HL-60/S4 treated with retinoic acid at 250 ng/mL for 4 days and 3 days (cell line): ENCODE results near the gene GPR176.

ENCODE experiments used
- in situ Hi-C: fragments of 300-500 bp; cut with MboI; formaldehyde crosslinking; loops from 2 replicates; pipeline ENCODE4 v1.7.0; 2022; ENCODE audit warnings: low sequenced_read_pairs

Gene GPR176

DNA sequence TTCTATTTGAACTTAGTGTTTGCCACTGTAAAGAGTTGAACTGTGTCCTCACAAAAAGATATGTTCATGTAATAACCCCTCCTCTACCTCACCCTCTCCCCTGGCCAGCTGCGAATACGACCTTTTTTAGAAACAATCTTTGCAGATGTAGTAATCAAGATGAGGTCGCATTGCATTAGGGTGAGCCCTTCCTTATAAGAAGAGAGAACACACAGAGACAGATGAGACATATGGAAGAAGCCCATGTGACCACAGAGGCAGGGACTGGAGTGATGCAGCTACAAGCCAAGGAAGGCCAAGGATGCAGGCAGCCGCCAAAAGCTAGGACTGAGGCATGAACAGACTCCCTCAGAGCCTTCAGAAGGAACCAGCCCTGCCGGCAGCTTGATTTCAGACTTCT lies 27.6 kb downstream of the GPR176 start:
- in situ Hi-C loops, result no loop called here

- in situ Hi-C loops, result no loop called here
These were observed 29.4 kb downstream of the GPR176 start for GRCh38 chr15:39890621-39891020.

- in situ Hi-C loops, result no loop called here
These were observed 30.5 kb downstream of the GPR176 start for GRCh38 chr15:39889601-39890000.

DNA sequence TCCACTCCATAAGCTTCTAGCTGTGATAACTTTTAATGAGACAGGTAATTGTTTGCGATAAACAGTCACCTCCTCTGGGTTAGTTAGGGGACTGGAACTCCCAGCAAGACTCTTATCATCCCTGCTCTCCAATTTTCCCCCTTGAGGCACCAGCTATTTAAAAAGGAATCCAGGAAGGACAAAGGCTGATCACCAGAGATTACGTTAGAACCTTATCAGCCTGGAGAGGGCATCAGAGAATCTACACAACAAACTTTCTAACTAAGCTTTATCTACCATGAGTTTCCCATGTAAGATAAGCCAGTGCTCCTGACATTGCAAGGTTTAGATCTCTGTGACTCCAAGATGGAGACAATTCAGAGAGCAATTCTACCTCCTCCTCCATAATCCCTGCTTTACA lies 31.3 kb downstream of the GPR176 start:
- in situ Hi-C loops, result no loop called here

DNA sequence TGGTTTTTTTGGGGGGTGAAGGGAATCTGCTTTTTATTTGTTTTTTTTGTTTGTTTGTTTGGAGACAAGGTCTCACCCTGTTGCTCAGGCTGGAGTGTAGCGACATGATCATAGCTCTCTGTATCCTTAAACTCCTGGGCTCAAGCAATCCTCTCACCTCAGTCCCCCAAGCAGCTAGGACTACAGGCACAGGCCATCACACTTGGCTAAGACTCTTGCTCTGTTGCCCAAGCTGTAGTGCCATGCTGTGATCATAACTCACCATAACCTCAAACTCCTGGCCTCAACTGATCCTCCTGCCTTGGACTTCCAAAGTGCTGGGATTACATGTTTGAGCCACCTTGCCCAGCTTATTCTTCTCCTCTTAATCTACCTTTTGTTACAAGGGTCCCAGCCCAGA lies 31.8 kb downstream of the GPR176 start:
- in situ Hi-C loops, result no loop called here

DNA sequence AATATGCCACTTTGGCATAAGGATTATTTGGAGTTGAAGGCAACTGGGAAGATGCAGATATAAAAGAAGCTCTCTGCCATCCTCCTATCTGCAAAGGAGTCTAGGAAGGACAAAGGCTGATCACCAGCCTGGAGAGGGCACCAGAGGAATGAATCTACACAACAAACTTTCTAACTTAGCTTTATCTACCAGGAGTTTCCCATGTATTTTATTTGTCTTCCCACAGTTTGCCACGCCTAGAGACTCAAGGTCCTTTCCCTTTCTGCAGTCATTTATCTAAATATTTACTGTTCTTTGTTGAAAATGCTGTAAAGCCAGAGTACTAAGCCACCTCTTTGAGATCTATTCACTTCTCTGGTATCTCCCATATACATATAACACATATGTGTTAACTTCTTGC lies 32.2 kb downstream of the GPR176 start:
- in situ Hi-C loops, result no loop called here

DNA sequence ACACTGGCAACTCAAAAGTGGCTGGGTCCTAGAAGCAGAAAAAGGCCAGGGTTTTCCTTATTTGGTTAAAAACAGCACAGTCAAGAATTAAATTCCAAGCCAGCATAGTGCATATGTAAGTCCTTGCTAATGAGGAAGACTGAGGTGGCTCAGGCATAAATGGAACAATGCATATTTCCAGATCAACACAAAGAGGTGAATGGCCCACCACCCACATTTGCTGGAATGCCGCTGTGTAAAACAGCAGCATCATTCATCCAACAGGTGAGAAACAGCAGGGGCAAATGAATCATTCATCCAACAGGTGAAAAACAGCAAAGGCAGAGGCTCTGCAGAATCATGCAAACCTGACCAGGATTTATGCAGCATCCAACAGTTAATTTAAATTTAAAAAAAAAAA lies 32.9 kb downstream of the GPR176 start:
- in situ Hi-C loops, result no loop called here

GRCh38 chr15:39886418-39886817 lies 33.6 kb downstream of the GPR176 start:
- in situ Hi-C loops, result no loop called here

GRCh38 chr15:39885099-39885777 lies 34.8 kb downstream of the GPR176 start:
- in situ Hi-C loops, result no loop called here

GRCh38 chr15:39884351-39884750 lies 35.7 kb downstream of the GPR176 start:
- in situ Hi-C loops, result no loop called here

DNA sequence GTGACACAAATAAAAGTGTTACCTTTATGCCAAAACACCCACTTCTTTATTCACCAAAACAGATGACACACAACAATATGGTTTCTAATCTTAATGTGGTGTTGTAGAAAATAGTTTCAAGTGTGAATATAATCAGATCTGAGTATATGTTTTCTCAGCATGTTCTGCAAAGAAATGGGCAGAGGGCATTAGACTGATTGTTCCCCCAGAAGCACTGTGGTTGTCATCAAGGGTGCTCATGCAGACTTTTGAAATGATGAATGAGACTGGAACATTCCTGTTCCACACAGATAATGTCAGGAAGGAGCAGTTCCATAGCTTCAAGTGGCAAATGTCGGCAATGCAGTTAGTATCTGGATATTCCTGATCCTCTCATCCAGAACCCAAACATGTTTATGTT lies 37.5 kb downstream of the GPR176 start:
- in situ Hi-C loops, result no loop called here

DNA sequence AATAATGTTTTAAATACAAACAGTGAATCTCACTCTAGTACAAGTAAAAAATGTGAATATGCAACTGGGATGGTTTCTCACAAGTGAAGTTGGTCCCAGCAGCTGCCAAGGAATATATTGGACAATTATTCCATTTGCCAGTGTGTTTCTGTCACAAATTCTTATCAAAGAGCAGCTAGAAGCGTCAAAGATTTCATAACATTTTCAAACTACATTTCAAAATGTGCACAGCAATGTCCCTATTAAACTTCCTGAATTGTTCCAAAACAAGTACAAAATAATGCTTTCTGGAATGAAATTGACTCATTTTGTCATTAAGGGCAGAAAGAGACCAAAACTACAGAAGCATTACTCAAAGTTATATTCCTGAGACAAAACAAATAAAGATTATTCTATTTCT lies 38.3 kb downstream of the GPR176 start:
- in situ Hi-C loops, result no loop called here

DNA sequence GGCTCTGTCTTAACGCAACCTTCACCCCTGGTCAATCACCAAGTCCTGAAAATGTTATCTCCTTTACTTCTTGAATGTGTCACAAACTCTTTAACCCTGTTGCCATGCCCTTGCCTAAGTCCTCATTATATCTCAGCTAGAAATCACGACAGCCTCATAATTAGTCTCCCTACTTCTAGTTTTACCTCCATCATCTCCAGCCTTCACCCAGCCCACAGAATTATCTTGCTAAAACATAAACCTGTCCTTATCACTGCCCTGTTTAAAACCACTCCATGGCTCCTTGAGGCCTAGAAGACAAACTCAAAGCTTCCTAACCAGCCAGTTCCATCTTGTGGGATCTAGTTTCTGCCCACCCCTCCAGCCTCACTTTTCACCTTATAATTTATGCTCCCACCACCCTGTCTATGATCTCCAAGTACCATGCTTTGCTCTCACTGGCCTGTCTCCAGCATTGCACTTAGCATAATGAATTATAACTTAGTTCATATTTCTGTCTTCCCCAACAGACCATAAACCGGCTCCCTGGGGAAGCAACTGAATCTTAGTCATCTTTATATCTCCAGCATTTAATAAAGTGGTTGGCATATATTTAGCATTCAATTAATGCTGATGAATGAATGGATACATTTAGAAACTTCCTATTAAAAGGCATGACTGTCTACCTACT lies 39.2 kb downstream of the GPR176 start:
- in situ Hi-C loops, result no loop called here

DNA sequence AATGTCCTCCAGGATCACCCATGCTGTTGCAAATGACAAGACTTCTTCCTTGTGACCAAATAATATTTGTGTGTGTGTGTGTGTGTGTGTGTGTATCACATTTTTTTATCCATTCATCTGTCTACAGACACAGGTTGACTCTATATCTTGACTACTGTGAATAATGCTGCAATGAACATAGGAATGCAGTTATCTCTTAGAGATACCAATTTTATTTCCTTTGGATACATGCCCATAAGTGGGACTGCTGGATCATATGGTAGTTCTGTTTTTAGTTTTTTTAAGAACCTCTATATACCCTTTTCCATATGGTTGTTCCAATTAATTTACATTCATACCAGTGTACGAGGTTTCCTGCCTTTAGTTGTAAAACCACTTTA lies 41.7 kb downstream of the GPR176 start:
- in situ Hi-C loops, result no loop called here

- in situ Hi-C loops, result no loop called here
These were observed 45.0 kb downstream of the GPR176 start for GRCh38 chr15:39874890-39875549.

DNA sequence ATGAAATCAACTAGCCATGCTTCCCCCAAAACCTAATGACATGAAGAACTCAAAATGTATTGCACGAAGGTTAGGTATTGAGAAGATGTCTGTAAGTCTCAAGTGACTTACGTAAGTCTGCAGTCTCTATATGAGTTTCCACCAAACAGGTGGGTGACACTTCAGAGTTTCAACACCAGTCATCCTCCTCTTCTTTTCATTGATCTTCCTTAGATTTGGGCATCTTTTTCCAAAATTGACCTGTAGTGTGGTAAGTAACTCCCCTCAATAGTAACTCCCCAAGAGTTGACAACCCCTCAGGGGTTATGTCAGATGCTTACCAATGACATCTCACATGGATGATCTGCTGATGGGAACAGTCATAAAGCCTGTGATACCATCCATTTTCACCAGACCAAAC lies 46.1 kb downstream of the GPR176 start:
- in situ Hi-C loops, result no loop called here

- in situ Hi-C loops, result no loop called here
These were observed 49.5 kb downstream of the GPR176 start for GRCh38 chr15:39870537-39870936.

- in situ Hi-C loops, result no loop called here
These were observed 50.1 kb downstream of the GPR176 start for GRCh38 chr15:39869858-39870515.

DNA sequence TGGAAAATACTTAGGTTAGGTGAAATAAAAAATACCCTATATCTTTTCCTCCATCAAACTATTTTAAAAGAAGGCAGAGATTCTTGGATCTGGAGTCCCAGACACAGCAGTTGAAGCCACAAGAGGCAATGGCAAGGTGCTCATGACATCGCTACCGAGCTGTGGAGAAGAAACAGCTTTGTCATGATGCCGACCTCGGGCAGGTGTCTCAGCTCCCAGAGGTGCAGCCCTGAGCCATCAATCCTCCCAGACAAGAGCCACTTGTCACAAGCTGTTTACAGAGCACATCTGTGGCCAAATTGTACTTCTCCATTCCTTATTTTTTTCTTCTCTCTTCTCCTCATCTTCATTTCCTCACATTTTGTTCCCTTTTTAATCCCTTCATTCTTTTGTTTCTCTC lies 50.8 kb downstream of the GPR176 start:
- in situ Hi-C loops, result no loop called here

- in situ Hi-C loops, result no loop called here
These were observed 51.7 kb downstream of the GPR176 start for GRCh38 chr15:39868396-39868795.

DNA sequence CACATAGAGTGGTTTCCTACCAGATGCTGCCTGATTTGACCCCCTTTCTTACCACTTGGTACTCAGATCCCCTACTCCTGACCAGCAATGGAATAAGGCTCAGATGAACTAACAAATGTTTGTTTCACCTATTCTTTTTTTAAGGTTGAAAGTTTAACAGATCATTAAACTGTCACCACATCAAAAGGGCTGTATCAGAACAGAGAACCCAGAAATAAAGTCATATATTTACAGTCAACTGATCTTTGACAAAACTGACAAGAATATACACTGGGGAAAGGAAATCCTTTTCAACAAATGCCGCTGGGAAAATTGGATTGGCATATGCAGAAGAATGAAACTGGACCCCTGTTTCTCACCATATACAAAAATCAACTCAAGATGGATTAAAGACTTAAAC lies 56.0 kb downstream of the GPR176 start:
- in situ Hi-C loops, result no loop called here

GRCh38 chr15:39860871-39861270 lies 59.2 kb downstream of the GPR176 start:
- in situ Hi-C loops, result no loop called here
